ENCODE measurements around the gene S100A12. TPM values are rescaled to one million over a fixed set of nuclear protein-coding genes. Genes with fewer than 3 reads are reported as not detected.

S100A12 gene
- total RNA-seq, 4 donors from 2014 or later: 2.2 to 2.9 TPM; not detected in 2

DNA sequence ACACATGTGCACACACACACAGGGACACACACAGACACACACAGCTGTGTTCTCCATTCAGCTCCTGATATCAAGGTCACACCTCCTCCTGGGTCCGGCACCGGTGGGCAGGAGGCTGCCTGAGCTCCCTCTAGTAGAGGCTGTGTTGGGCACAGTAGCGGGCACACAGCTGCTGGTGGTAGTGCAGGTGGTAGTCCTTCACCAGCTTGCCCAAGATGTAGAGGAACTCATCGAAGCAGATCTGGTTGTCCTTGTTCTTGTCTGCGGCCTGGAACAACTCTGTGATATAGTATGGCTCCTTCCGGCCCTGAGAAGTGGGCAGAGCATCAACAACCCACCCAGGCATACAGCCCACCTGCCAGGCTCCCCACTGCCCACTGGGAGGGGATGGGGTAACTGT lies 21.0 kb upstream of the S100A12 start:
- H3K36me3 ChIP-seq: no peaks in the 10 kb centered on the region
- no peak overlapping the region for H3K4me3 ChIP-seq
- ATAC-seq (no peak), DNase-seq (no peak)
- H3K27me3 ChIP-seq: no peaks in the 10 kb centered on the region
- in situ Hi-C loops (cut with MboI; ENCODE audit: low sequenced_read_pairs in 4 of 4): no loop called here
- no peaks in the 10 kb centered on the region for H3K9me3 ChIP-seq
- intact Hi-C loops (cut with DNase I; ENCODE audit: low total_unique reads): no loop called here
- TF ChIP-seq, protein P1, sequence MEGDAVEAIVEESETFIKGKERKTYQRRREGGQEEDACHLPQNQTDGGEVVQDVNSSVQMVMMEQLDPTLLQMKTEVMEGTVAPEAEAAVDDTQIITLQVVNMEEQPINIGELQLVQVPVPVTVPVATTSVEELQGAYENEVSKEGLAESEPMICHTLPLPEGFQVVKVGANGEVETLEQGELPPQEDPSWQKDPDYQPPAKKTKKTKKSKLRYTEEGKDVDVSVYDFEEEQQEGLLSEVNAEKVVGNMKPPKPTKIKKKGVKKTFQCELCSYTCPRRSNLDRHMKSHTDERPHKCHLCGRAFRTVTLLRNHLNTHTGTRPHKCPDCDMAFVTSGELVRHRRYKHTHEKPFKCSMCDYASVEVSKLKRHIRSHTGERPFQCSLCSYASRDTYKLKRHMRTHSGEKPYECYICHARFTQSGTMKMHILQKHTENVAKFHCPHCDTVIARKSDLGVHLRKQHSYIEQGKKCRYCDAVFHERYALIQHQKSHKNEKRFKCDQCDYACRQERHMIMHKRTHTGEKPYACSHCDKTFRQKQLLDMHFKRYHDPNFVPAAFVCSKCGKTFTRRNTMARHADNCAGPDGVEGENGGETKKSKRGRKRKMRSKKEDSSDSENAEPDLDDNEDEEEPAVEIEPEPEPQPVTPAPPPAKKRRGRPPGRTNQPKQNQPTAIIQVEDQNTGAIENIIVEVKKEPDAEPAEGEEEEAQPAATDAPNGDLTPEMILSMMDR (IDR thresholded peaks at IDR 0.05 in 4 of 5, conservative IDR thresholded peaks at IDR 0.05 in 1 of 5): no peak
- no peak for TF ChIP-seq POLR2A (IDR thresholded peaks at IDR 0.05)
- no peak overlapping the region for H3K27ac ChIP-seq
- peaks cover 3 to 20% of the 10 kb centered on the region in 2 donors for H3K4me1 ChIP-seq

DNA sequence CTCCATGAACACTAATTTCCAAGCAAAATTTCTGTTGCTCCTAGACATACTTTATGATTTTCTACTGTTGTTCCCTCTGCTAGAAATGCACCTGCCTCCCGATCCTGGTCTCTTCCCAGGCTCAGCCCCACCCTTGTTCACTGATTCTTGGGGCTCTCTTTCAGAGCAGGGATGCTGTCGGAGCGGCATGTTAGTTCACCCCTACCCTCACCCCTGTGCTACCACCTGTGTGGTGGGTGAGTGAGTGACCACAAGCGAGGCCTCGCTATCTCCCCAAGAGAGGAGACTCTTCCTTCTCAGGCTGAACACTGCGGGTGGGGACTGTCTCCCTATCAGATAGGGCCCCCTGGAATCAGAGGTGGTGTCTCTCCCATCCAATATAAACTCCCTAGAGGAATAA lies 20.4 kb upstream of the S100A12 start:
- DNase-seq (no peak), ATAC-seq (no peak)
- peak overlapping the region in 1 of 4 donors; percentile 73 for H3K27ac ChIP-seq
- in situ Hi-C loops (cut with MboI; ENCODE audit: low sequenced_read_pairs in 4 of 4): no loop called here
- TF ChIP-seq POLR2A (IDR thresholded peaks at IDR 0.05): no peak
- TF ChIP-seq, protein P1 (IDR thresholded peaks at IDR 0.05 in 4 of 5, conservative IDR thresholded peaks at IDR 0.05 in 1 of 5): no peak
- intact Hi-C loops (cut with DNase I; ENCODE audit: low total_unique reads): loop anchor here (1.0 to 2.0 kb wide), 2 partner anchors 95 to 171 kb away; no protein-coding TSS in a partner anchor
- peaks cover 8 to 25% of the 10 kb centered on the region in 2 donors for H3K4me1 ChIP-seq
- no peaks in the 10 kb centered on the region for H3K36me3 ChIP-seq
- no peaks in the 10 kb centered on the region for H3K9me3 ChIP-seq
- no peaks in the 10 kb centered on the region for H3K27me3 ChIP-seq
- no peak overlapping the region for H3K4me3 ChIP-seq

DNA sequence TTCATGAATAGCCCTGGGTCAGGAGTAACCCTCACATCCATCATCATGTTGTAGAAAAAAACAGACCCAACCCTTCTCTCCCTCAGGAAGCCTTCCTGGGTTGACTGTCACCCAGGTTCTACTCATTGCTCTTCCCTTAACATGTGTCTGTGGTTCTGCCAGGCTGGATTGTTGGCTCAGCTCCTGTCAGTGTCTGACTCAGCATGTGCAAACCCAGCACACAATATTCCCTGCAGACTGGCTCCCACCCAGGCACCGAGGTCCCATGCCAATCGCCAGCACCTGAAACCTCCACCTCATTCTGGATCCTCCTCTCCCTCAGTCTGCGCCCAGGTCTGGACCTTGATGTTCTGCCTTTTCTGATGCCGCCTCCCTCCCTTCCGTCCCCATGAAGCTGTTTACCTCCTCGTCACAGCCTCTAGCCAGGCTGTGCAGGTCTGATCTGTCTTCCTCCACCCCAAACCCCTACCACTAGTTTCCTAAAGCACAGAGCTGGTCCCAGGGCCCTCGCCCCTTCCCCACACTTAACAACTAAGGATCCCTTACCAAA lies 19.8 kb upstream of the S100A12 start:
- Histone ChIP-seq H3K36me3 (no peaks in the 10 kb centered on the region), H3K9me3 (no peaks in the 10 kb centered on the region), H3K27ac (peak overlapping the region in 2 of 4 donors; percentile 44 to 73), H3K4me3 (no peak overlapping the region), H3K27me3 (no peaks in the 10 kb centered on the region), H3K4me1 (peaks cover 13 to 31% of the 10 kb centered on the region in 2 donors)
- TF ChIP-seq, protein P1 (IDR thresholded peaks at IDR 0.05 in 4 of 5, conservative IDR thresholded peaks at IDR 0.05 in 1 of 5): no peak
- no peak for TF ChIP-seq POLR2A (IDR thresholded peaks at IDR 0.05)
- DNase-seq (peak; percentile 82 to 83), ATAC-seq (peak; percentile 89 to 90)
- intact Hi-C loops (cut with DNase I; ENCODE audit: low total_unique reads) (loop anchor here (1.0 to 2.0 kb wide), 2 partner anchors 96 to 171 kb away; no protein-coding TSS in a partner anchor), in situ Hi-C loops (cut with MboI; ENCODE audit: low sequenced_read_pairs in 4 of 4) (no loop called here)

DNA sequence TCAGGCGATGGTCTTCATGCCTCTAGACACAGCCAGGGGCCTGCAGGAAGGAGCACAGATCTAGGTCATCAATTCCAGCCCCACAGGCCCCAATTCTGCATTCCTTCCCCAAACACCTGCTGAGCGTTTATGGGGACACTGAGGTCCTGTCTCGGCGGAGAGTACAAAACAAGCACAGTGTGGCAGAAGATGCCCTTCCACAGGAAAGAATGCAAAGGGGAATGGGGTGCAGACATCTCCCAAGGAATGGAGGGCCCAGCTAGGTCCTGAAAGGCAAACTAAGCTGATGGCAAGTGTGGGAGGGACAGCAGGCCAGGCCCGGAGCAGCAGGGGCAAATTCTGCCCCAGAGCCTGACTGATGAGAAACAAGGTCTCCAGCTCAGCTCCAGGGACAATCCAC lies 19.0 kb upstream of the S100A12 start:
- no peak for ATAC-seq
- intact Hi-C loops (cut with DNase I; ENCODE audit: low total_unique reads): loop anchor here (2.0 to 5.0 kb wide), 2 partner anchors 37 to 96 kb away; partner anchors contain the start of gene S100A9

More for the DNA sequence above, 19.0 kb upstream of the S100A12 start:
- in situ Hi-C loops (cut with MboI; ENCODE audit: low sequenced_read_pairs in 4 of 4): no loop called here
- TF ChIP-seq, protein P1 (IDR thresholded peaks at IDR 0.05 in 4 of 5, conservative IDR thresholded peaks at IDR 0.05 in 1 of 5): no peak
- no peak for TF ChIP-seq POLR2A (IDR thresholded peaks at IDR 0.05)
- no peak overlapping the region for H3K27ac ChIP-seq
- H3K4me3 ChIP-seq: no peak overlapping the region
- H3K36me3 ChIP-seq: no peaks in the 10 kb centered on the region
- no peaks in the 10 kb centered on the region for H3K9me3 ChIP-seq
- H3K4me1 ChIP-seq: peaks cover 13 to 32% of the 10 kb centered on the region in 2 donors
- no peak for DNase-seq
- no peaks in the 10 kb centered on the region for H3K27me3 ChIP-seq
